Measurements from ENCODE around the gene TSPAN7. TPM values are rescaled to one million over a fixed set of nuclear protein-coding genes. Genes with fewer than 3 reads are reported as not detected.

Gene TSPAN7
- total and polyA plus RNA-seq, 9 of the 15 experiments (the other 6 are each of a cell fraction or from before 2014, with no cell fraction given), result 0.07 to 0.29 (median 0.12) TPM; not detected in 1

DNA sequence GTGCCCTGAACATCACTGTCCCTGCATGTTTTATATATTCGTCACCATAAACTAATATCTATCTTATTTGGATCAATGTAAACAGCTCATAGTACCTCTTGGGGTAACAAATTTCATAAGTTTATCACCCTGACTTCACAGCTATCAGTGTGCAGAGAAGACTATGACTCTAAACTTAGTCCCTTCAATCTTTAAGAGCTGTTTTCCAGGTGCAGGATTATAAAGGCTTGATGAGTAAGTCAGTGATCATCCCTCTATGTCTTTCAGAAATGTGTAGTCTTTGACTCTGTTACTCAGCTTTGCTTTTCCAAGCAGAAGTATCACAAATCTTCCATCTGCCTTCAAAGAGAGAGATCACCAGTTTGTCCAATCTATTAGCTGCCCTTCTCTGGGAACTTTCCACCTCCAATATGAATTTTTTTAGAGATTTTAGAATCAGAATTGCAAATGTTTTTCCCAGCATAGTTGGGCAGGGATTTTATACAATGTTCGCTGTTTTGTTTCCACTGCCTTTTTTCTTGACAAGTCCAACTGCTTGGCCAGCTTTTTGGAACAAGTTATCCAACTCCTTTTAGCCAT, 45.1 kb upstream of the TSPAN7 start:
- POLR2A ChIA-PET, result interaction anchor here (0.6 kb wide), 1 partner anchor 342 kb away, joined by 3 read pairs; no protein-coding TSS in a partner anchor
- Histone ChIP-seq H3K4me2 (ENCODE audit: insufficient read depth, low read length) (no peak overlapping the region), H2AFZ (ENCODE audit: low read depth, low read length) (no peak overlapping the region), H3K4me1 (replicated peaks in 1 of 2; ENCODE audit: control insufficient read depth in 2 of 2, insufficient read depth in 2 of 2, low read length in 2 of 2) (no peaks in the 10 kb centered on the region), H3K36me3 (ENCODE audit: control insufficient read depth, insufficient read depth, low read length) (no peaks in the 10 kb centered on the region), H3K27me3 (ENCODE audit: control insufficient read depth in 2 of 2, insufficient read depth in 2 of 2, low read length in 2 of 2) (no peaks in the 10 kb centered on the region), H3K79me2 (ENCODE audit: control insufficient read depth, insufficient read depth, low read length) (no peaks in the 10 kb centered on the region), H3K9me1 (ENCODE audit: control insufficient read depth, insufficient read depth, low read length) (no peaks in the 10 kb centered on the region), H3K9me3 (replicated peaks; ENCODE audit: control insufficient read depth, insufficient read depth, low read depth, low read length) (no peaks in the 10 kb centered on the region), H3K9ac (ENCODE audit: insufficient read depth in 1 of 2, low read depth in 2 of 2, low read length in 2 of 2) (no peak overlapping the region), H4K20me1 (replicated peaks; ENCODE audit: control insufficient read depth, insufficient read depth, low read length) (no peaks in the 10 kb centered on the region), H3K27ac (ENCODE audit: extremely low read depth, low read depth, low read length) (no peak overlapping the region), H3K4me3 (no peak overlapping the region)
- BruUV-seq (replicated peaks), result no TSS peak
- ATAC-seq, result no peak
- intact Hi-C loops (cut with micrococcal nuclease) (no loop called here), in situ Hi-C loops (cut with MboI) (no loop called here)
- WGBS (ENCODE audit: insufficient coverage, low coverage, missing lambda C conversion rate), result 14% methylated on average over 2 of the region's 2 CpGs
- DNase-seq (ENCODE audit: extremely low read depth in 1 of 4, low spot score in 3 of 4), result no peak
- CTCF ChIA-PET (ENCODE audit: low intra/inter-chr PET ratio), result interaction anchor here (0.6 kb wide), 1 partner anchor 621 kb away, joined by 3 read pairs; no protein-coding TSS in a partner anchor
- no peak for FAIRE-seq
- TF ChIP-seq, protein P1, sequence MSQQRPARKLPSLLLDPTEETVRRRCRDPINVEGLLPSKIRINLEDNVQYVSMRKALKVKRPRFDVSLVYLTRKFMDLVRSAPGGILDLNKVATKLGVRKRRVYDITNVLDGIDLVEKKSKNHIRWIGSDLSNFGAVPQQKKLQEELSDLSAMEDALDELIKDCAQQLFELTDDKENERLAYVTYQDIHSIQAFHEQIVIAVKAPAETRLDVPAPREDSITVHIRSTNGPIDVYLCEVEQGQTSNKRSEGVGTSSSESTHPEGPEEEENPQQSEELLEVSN (IDR thresholded peaks at IDR 0.05; ENCODE audit: borderline replicate concordance in 1 of 2, extremely low read depth in 1 of 2, insufficient read depth in 1 of 2, insufficient read length in 1 of 2, low read depth in 1 of 2, low read length in 1 of 2, poor library complexity in 1 of 2, severe bottlenecking in 1 of 2), result no peak
- no peak for TF ChIP-seq SIN3A (IDR thresholded peaks at IDR 0.05; ENCODE audit: borderline replicate concordance in 2 of 2, control insufficient read depth in 1 of 2, low read depth in 2 of 2, low read length in 2 of 2)
- TF ChIP-seq, protein P2, sequence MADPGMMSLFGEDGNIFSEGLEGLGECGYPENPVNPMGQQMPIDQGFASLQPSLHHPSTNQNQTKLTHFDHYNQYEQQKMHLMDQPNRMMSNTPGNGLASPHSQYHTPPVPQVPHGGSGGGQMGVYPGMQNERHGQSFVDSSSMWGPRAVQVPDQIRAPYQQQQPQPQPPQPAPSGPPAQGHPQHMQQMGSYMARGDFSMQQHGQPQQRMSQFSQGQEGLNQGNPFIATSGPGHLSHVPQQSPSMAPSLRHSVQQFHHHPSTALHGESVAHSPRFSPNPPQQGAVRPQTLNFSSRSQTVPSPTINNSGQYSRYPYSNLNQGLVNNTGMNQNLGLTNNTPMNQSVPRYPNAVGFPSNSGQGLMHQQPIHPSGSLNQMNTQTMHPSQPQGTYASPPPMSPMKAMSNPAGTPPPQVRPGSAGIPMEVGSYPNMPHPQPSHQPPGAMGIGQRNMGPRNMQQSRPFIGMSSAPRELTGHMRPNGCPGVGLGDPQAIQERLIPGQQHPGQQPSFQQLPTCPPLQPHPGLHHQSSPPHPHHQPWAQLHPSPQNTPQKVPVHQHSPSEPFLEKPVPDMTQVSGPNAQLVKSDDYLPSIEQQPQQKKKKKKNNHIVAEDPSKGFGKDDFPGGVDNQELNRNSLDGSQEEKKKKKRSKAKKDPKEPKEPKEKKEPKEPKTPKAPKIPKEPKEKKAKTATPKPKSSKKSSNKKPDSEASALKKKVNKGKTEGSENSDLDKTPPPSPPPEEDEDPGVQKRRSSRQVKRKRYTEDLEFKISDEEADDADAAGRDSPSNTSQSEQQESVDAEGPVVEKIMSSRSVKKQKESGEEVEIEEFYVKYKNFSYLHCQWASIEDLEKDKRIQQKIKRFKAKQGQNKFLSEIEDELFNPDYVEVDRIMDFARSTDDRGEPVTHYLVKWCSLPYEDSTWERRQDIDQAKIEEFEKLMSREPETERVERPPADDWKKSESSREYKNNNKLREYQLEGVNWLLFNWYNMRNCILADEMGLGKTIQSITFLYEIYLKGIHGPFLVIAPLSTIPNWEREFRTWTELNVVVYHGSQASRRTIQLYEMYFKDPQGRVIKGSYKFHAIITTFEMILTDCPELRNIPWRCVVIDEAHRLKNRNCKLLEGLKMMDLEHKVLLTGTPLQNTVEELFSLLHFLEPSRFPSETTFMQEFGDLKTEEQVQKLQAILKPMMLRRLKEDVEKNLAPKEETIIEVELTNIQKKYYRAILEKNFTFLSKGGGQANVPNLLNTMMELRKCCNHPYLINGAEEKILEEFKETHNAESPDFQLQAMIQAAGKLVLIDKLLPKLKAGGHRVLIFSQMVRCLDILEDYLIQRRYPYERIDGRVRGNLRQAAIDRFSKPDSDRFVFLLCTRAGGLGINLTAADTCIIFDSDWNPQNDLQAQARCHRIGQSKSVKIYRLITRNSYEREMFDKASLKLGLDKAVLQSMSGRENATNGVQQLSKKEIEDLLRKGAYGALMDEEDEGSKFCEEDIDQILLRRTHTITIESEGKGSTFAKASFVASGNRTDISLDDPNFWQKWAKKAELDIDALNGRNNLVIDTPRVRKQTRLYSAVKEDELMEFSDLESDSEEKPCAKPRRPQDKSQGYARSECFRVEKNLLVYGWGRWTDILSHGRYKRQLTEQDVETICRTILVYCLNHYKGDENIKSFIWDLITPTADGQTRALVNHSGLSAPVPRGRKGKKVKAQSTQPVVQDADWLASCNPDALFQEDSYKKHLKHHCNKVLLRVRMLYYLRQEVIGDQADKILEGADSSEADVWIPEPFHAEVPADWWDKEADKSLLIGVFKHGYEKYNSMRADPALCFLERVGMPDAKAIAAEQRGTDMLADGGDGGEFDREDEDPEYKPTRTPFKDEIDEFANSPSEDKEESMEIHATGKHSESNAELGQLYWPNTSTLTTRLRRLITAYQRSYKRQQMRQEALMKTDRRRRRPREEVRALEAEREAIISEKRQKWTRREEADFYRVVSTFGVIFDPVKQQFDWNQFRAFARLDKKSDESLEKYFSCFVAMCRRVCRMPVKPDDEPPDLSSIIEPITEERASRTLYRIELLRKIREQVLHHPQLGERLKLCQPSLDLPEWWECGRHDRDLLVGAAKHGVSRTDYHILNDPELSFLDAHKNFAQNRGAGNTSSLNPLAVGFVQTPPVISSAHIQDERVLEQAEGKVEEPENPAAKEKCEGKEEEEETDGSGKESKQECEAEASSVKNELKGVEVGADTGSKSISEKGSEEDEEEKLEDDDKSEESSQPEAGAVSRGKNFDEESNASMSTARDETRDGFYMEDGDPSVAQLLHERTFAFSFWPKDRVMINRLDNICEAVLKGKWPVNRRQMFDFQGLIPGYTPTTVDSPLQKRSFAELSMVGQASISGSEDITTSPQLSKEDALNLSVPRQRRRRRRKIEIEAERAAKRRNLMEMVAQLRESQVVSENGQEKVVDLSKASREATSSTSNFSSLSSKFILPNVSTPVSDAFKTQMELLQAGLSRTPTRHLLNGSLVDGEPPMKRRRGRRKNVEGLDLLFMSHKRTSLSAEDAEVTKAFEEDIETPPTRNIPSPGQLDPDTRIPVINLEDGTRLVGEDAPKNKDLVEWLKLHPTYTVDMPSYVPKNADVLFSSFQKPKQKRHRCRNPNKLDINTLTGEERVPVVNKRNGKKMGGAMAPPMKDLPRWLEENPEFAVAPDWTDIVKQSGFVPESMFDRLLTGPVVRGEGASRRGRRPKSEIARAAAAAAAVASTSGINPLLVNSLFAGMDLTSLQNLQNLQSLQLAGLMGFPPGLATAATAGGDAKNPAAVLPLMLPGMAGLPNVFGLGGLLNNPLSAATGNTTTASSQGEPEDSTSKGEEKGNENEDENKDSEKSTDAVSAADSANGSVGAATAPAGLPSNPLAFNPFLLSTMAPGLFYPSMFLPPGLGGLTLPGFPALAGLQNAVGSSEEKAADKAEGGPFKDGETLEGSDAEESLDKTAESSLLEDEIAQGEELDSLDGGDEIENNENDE (IDR thresholded peaks at IDR 0.05; ENCODE audit: low read depth, low read length), result no peak
- no peak for TF ChIP-seq ZNF766 (CRISPR knock-in tag; conservative IDR thresholded peaks at IDR 0.05)
- TF ChIP-seq ZNF134 (CRISPR knock-in tag; conservative IDR thresholded peaks at IDR 0.05), result no peak
- TF ChIP-seq, protein P3, sequence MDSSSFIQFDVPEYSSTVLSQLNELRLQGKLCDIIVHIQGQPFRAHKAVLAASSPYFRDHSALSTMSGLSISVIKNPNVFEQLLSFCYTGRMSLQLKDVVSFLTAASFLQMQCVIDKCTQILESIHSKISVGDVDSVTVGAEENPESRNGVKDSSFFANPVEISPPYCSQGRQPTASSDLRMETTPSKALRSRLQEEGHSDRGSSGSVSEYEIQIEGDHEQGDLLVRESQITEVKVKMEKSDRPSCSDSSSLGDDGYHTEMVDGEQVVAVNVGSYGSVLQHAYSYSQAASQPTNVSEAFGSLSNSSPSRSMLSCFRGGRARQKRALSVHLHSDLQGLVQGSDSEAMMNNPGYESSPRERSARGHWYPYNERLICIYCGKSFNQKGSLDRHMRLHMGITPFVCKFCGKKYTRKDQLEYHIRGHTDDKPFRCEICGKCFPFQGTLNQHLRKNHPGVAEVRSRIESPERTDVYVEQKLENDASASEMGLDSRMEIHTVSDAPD (CRISPR knock-in tag; IDR thresholded peaks at IDR 0.05), result no peak
